ENCODE results near the gene GTF2A2.

DNA sequence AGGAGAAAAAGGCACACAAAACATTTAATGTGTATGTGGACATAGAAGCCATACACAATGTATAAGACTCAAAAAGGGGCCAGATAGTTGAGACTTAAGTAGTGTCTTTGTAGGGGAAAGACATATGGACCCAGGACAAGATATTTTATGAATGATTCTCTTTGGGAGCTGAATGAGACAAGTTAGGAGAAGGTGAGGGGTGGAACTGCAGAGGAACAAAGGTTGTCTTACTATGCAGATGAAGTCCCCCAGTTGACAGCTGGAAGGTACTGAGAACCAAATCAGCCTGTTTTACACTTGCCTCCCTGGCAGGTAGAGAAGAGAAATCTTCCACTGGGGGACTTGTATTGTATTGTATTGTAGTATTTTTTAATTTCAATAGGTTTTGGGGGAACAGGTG is 60.7 kb downstream of the GTF2A2 start:
- TF ChIP-seq, protein P1, sequence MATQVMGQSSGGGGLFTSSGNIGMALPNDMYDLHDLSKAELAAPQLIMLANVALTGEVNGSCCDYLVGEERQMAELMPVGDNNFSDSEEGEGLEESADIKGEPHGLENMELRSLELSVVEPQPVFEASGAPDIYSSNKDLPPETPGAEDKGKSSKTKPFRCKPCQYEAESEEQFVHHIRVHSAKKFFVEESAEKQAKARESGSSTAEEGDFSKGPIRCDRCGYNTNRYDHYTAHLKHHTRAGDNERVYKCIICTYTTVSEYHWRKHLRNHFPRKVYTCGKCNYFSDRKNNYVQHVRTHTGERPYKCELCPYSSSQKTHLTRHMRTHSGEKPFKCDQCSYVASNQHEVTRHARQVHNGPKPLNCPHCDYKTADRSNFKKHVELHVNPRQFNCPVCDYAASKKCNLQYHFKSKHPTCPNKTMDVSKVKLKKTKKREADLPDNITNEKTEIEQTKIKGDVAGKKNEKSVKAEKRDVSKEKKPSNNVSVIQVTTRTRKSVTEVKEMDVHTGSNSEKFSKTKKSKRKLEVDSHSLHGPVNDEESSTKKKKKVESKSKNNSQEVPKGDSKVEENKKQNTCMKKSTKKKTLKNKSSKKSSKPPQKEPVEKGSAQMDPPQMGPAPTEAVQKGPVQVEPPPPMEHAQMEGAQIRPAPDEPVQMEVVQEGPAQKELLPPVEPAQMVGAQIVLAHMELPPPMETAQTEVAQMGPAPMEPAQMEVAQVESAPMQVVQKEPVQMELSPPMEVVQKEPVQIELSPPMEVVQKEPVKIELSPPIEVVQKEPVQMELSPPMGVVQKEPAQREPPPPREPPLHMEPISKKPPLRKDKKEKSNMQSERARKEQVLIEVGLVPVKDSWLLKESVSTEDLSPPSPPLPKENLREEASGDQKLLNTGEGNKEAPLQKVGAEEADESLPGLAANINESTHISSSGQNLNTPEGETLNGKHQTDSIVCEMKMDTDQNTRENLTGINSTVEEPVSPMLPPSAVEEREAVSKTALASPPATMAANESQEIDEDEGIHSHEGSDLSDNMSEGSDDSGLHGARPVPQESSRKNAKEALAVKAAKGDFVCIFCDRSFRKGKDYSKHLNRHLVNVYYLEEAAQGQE (IDR thresholded peaks at IDR 0.05; ENCODE audit: low read depth) = no peak
- no peak for TF ChIP-seq RAD21 (IDR thresholded peaks at IDR 0.05; ENCODE audit: low read depth)
